GM12891 (cell line): ENCODE measurements around the gene RRP8.

Experiments used
- DNase-seq: peaks from one replicate; pipeline ENCODE4 v3.0.0; 2011; ENCODE audit warnings: low spot score; ENCODE audit not compliant: insufficient read length
- FAIRE-seq: peaks from 2 replicates; lab custom pipeline; 2011; peaks lifted over from hg19 to GRCh38; lab: Jason Lieb, UNC
- PAX5 ChIP-seq: IDR thresholded peaks from 2 replicates; pipeline ENCODE4 v1.6.1; 2011; ENCODE audit warnings: low read length, moderate library complexity, mild to moderate bottlenecking; ENCODE audit not compliant: insufficient read depth, severe bottlenecking
- POLR2A ChIP-seq: IDR thresholded peaks from 2 replicates; pipeline ENCODE4 v1.6.1; 2011; ENCODE audit warnings: low read depth, low read length, control low read depth
- POLR2AphosphoS5 ChIP-seq: IDR thresholded peaks from 2 replicates; pipeline ENCODE4 v1.6.1; 2011; ENCODE audit warnings: low read depth, low read length, control low read depth
- POU2F2 ChIP-seq: IDR thresholded peaks from 2 replicates; pipeline ENCODE4 v1.6.1; 2011; ENCODE audit warnings: low read depth, mild to moderate bottlenecking, control low read depth, low read length, moderate library complexity
- SPI1 ChIP-seq: IDR thresholded peaks from 2 replicates; pipeline ENCODE4 v1.6.1; 2011; ENCODE audit warnings: low read depth, low read length, control low read depth
- TAF1 ChIP-seq: IDR thresholded peaks from 2 replicates; pipeline ENCODE4 v1.6.1; 2011; ENCODE audit warnings: low read depth, low read length, control low read depth

Gene RRP8

GRCh38 chr11:6626971-6627761 is 23.8 kb upstream of the RRP8 start:
- DNase-seq (no peak), FAIRE-seq (peak; percentile 48)
- no peak for TF ChIP-seq PAX5
- no peak for TF ChIP-seq POLR2A
- no peak for TF ChIP-seq POLR2AphosphoS5
- TF ChIP-seq TAF1 = no peak
- no peak for TF ChIP-seq SPI1
- no peak for TF ChIP-seq POU2F2

DNA sequence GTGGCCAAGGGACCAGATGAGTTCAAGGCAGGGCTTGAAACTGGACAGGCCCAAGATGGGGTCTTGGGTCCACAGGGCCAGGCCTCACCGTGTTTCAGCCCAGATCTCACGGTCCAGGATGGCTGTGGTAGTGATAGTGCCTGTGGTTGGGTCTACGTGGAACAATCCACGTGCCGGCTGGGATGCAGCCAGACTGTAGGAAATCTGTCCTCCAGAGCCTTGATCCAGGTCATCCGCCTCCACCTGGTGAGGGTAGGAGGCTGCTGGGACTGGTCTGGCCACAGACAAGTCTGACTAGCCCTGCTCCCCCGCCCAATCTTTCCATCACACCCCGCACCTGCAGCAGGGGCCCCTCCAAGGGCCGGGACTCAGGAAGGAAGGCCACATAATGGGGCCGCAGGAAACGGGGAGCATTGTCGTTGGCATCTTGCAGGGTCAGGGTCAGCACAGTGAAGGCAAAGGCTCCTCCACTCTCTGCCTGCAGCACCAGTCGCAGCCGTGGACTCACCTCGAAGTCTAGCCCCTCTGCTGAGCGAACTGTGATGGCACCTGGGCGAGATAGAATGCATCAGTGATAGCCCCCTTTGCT is 22.5 kb upstream of the RRP8 start:
- TF ChIP-seq POLR2A = no peak
- TF ChIP-seq SPI1 = no peak
- TF ChIP-seq POLR2AphosphoS5 = no peak
- no peak for TF ChIP-seq POU2F2
- DNase-seq (no peak), FAIRE-seq (no peak)

DNA sequence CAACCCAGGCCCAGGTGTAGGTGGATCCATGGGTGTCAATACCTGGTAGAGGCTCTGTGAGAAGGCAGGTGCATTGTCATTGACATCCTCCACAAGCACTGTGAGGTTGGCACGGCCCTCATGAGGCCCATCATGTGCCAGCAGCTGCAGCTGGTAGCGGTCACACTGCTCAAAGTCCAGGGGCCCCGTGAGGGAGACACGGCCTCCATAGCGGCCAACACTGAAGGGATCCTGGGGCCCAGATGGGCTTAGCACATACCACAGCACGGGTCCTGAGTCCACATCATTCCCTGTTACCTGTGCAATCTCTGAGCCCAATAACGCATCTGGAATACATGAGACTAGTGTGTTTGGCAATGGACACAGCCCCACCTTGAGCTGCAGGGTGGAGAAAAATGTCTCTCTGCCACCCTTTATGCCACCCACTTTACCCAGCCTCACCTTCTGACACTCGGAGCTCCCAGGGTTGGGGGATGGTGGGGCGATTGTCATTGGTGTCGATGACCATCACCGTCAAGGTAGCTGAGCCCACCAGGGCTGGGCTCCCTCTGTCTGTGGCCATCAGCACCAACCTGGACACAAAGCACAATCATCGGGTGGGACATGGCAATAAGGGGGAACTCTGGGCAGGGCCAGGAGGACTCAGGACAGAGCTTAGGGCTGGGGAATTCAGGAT is 21.9 kb upstream of the RRP8 start:
- DNase-seq = no peak
- TF ChIP-seq SPI1 (no peak), POU2F2 (no peak), PAX5 (no peak), TAF1 (no peak), POLR2A (no peak), POLR2AphosphoS5 (no peak)

GRCh38 chr11:6623391-6624363 is 20.3 kb upstream of the RRP8 start:
- DNase-seq (no peak), FAIRE-seq (no peak)
- TF ChIP-seq SPI1 = no peak
- no peak for TF ChIP-seq PAX5
- TF ChIP-seq POU2F2 = no peak
- no peak for TF ChIP-seq POLR2AphosphoS5
- TF ChIP-seq TAF1 = no peak
- TF ChIP-seq POLR2A = no peak

More for the DNA sequence above, 21.9 kb upstream of the RRP8 start:
- FAIRE-seq = no peak

GRCh38 chr11:6622261-6623171 is 19.1 kb upstream of the RRP8 start:
- DNase-seq (no peak), FAIRE-seq (peak; percentile 55)
- TF ChIP-seq PAX5 (no peak), POLR2AphosphoS5 (no peak), POLR2A (no peak), SPI1 (no peak), POU2F2 (no peak), TAF1 (no peak)

DNA sequence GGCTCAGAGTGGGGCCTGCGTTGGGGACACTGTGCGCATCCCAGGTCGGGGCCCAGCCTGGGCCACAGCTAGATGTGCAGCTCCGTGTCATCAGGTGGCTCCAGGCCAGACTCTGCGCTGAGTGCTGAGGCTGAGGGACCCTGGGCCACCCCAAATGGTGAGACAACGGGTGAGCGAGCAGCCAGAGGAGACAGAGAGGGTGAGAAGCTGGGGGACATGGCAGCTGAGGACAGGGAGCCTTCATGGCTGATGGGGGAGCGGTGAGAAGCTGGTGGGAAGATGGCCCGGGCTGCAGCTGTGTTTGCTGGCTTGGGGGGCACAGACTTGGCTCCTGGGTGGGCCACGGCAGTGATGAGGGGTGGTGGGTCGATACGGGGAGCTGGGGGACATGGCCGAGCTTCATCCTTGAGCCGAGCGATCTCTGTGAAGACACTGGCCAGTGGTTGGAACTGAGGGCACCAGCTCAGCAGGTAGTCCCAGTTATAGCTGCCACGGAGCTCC is 18.3 kb upstream of the RRP8 start:
- no peak for TF ChIP-seq TAF1
- no peak for TF ChIP-seq SPI1
- TF ChIP-seq PAX5 = no peak
- no peak for TF ChIP-seq POLR2AphosphoS5
- no peak for TF ChIP-seq POLR2A
- TF ChIP-seq POU2F2 = no peak
- no peak for DNase-seq
- no peak for FAIRE-seq

GRCh38 chr11:6620636-6621035 is 17.2 kb upstream of the RRP8 start:
- FAIRE-seq (no peak), DNase-seq (no peak)
- TF ChIP-seq POLR2A (no peak), POLR2AphosphoS5 (no peak), PAX5 (no peak), TAF1 (no peak), SPI1 (no peak), POU2F2 (no peak)

- FAIRE-seq (peak; percentile 100), DNase-seq (peak; percentile 93)
Measured at GRCh38 chr11:6619004-6619745, 15.8 kb upstream of the RRP8 start, which contains the start of gene TPP1. TPP1 (minus strand) TSS chr11:6619422; CDS start chr11:6619400, 22 bp downstream.

More at GRCh38 chr11:6619004-6619745, 15.8 kb upstream of the RRP8 start, which contains the start of gene TPP1:
- TF ChIP-seq POU2F2 = no peak
- TF ChIP-seq TAF1 = peak; percentile 31; the same call in 1 of the 2 replicates
- TF ChIP-seq POLR2AphosphoS5 = peak; percentile 65; the same call in 1 of the 2 replicates
- TF ChIP-seq POLR2A = peak; percentile 71; the same call in 1 of the 2 replicates
- no peak for TF ChIP-seq PAX5
- no peak for TF ChIP-seq SPI1
